HG02623 (cell line): ENCODE results near the gene SYT13.
"Not testable (repeated sequence)": the region's sequence is repeated elsewhere in the genome, so short reads cannot be mapped to it uniquely, and the experiment has no call there.

Experiments
- ATAC-seq: cut with Tn5 transposase; IDR thresholded peaks from one replicate; pipeline ENCODE4 v1.9.1; 2021; ENCODE audit warnings: moderate library complexity; ENCODE audit not compliant: unreplicated experiment

The SYT13 gene

DNA sequence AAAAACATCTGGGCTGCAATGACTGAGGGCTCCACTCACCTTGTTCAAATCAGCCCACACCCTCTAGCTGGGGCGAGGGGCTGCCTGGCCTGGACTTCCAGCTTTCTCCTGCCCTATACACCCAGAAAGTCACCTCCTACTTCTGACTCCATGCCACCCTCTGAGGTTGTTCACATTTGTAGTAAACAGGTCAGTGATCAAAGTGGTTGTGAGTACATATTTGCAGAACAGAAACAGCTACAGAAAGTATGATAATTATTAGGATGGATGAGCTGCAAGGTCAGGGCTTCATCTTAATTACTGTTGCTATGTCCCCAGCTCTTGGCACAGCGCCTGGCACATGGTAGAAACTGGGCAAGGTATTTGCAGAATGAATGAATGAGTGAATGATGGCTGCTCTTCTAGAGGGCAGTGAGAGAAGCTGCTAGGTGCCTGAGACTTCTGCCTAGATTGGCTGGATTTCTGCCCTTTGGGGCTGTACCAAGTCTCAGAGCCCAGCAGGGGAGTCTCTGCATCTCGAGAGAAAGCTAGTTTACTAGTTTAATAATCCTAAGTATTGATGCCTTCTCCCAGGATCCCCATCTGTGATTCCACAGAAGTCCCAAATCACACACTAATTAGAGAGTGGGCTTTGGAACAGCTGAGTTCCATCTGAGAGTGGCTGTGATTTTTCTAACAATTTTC is 36.0 kb downstream of the SYT13 start:
- no peak for ATAC-seq

DNA sequence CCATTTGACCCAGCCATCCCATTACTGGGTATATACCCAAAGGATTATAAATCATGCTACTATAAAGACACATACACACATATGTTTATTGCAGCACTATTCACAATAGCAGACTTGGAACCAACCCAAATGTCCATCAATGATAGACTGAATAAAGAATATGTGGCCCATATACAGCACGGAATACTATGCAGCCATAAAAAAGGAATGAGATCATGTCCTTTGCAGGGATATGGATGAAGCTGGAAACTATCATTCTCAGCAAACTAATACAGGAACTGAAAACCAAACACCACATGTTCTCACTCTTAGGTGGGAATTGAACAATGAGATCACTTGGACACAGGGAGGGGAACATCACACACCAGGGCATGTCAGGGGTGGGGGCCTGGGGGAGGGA is 36.8 kb downstream of the SYT13 start:
- not testable (repeated sequence) for ATAC-seq

DNA sequence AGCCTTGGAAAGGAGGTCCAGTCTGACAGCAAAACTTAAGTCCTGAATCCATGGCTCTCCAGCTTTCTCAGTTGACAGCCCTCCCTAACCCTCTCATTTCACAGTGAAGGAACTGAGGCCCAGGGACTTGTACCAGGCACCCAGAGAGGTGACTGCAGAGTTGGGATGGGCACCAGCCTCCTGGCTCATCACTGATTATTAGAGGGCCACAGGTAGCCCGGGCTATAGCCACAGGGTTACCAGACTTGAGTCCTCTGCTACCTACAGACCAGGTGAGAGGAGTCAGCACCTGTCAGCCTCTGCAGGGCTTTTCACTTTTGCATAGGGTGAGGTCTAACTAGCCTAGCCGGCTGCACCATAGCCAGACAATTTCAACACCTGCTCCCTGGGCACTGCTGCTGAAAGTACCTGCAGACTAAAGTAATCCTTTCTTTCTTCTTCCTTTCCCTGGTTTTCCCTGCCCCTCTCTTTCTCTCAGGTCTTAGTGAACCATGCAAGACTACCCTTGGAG is 37.6 kb downstream of the SYT13 start:
- ATAC-seq: no peak

DNA sequence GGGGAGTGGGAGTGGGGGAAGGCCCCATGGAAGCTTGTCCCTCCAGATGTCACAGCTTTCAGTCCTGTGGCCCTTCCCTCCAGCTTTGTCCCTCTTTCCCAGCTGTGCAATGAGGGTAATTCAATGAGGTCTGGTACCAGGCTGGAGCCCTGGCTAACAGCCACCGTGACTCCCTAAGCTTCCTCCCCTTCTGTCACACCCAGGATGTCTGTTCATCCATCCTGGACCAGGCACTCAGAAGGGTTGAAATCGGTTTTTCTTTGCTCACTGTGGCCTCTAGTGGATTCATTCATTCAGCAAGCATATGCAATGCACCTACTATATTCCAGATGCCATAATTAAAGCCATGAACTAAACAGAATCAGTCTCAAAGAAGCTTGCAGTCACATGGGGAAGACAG is 38.7 kb downstream of the SYT13 start:
- ATAC-seq: no peak

DNA sequence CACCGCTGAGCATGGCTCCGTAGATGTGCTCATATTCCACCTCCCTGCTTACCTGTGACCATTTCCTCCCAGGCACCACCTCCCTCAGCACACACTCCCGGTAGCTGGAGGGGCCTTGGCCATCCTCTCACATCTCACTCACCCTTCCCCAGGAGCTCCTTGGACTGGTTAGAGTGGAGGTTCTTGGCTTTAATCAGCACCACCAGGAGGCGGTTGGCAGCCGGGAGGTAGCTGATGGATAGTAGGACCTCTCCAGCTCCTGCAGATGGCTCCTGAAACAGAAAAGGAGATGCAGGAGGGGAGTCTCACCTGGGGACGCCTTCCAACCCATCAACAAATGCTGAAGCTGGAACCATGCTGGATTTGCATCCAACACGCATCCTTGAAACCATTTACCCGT is 39.9 kb downstream of the SYT13 start:
- no peak for ATAC-seq

DNA sequence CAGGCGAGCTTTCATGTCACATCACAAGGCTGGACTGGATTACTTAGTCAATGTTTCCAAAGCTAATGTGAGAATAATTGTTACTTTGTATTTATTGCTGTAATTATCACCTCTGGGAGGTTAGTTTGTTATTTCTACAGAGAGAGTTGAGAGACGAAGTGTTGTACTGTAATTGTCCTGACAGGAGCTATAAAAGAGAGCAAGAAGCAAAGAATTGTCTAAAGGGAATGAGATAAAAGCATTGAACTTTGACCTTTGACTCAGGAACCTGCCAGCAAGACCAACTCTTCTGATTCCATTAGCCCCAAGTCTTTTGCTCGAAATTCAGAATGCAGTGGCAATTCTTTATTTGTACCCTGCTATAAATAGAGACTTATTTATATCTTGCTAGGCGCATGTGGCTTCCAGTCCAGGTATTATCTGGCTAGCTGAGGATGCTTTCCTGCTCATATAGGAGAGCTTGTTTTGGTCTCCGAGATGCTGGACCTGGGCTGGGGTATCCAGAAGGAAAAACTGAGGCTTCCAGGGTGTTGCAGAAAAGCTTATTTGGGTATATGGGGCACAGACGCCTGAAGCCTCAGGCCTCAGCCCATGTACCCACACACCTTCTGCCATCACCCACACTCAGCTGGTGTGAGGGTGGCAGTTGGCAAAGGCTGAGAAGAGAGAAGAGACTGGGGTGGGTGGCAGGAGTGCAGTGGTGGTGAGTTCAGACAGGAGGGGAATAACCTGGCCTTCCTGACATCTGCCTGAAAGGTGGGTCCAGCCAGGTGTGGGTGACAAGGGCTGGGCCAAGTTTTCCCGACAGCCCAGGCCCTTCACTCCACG is 40.7 kb downstream of the SYT13 start:
- no peak for ATAC-seq

DNA sequence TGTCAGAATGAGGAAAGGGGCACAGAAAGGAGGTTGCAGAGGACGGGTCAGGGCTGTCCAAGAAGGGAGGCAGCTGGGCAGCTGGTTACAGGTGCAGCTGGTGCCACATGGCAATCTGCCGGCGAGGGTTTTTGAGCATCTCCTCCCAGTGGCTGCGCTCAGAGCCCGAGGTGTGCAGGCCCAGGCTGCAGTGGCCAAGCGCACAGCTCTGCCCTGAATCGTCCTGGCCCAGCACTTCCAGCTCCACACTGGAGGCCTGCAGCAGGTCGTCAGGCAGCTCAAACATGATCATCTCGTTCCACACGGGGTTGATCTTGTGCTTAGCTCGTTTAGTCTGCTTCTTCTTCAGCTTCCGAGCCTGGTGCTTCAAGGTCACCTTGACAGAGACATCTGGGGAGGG is 42.2 kb downstream of the SYT13 start:
- no peak for ATAC-seq

DNA sequence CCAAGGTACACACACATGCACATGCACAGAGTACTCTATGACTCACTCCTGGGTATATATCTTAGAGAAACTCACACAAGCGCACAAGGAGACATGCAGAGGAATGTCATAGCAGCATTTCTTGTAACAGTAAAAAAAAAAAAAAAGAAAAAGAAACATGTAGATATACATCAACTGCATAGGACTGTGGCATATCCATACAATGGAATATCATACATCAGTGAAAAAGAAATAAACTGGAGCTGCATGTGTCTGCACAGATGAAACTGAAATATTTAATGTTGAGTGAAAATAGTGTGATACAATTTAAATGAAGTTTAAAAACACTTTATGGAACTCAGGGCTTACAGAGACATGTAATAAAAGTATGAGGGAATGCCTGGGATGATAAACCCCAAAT is 46.4 kb downstream of the SYT13 start:
- no peak for ATAC-seq

DNA sequence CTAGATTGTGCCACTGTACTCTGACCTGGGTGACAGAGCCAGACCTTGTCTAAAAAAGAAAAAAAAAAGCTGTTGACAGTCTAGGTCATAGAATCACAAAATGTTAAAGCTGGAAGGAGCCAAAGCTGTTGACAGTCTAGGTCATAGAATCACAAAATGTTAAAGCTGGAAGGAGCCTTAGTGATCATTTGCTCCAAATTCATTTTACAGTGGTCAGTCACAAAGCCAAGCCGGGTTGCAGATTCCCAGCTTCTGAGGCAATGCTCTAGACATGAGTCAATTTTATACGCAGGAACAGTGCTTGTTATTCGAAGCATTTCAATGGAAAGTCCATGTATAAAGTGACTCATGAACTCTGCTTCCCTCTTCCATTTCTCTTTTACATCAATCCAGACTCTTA is 47.4 kb downstream of the SYT13 start:
- ATAC-seq: no peak

DNA sequence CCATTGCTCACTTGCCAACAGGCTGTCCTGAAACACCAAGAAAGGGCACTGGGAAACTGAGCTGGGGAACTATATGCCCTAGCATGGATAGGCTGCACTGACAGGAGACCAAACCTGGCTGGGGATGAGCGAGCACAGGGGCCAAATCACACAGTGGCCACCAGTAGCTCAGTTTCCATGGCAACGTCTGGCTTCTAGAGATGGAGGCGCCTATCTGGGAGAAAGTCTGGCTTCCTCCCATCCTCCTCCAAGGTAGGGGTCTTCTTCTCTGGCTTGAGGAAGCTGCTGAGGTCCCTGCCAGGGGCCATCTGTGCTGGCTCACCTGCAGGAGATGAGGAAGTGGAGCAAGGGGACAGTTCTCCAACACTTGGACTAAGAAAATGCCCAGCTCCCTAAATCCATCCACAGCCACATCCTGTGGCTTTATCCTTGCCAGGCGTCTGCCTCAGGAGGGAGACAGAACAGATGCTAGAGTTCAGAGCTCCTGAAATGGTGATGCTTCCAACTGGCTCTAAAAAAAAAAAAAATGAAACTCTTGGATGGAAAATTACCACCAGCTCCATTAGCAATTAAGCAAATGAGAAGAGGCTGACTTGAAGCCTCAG is 48.3 kb downstream of the SYT13 start:
- ATAC-seq: no peak

DNA sequence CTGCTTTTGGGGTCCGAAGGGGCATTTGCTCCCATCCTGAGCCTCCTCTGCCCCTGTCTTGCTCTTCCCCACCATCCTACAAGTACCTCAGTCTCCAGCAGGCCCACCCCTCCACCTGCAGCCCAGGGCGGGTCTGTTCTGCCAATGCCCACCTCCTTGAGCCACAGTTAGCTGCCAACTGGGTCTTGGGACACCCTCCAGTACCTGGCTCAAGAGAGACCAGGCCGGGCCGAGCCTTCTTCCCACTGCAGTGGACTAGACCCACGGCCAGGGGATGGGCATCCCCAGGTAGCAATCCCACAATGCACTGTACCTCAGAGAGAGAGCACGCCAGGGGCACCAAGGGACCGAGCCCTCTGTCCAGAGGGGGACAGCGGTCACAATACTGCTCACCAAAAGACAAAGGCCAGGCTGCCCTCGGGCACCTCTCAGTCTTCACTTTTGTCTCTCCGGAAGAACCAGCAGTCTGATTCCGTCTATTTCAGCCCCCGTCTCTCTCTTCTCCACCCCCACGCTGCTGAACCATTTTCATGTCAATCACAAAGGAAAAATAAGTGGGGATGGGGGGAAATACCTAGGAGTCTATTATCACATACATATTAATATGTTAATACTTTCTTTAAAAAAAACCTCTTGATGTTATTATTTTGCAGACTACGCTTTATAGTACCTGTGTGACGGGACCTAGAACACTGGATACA is 51.7 kb downstream of the SYT13 start:
- ATAC-seq: no peak

DNA sequence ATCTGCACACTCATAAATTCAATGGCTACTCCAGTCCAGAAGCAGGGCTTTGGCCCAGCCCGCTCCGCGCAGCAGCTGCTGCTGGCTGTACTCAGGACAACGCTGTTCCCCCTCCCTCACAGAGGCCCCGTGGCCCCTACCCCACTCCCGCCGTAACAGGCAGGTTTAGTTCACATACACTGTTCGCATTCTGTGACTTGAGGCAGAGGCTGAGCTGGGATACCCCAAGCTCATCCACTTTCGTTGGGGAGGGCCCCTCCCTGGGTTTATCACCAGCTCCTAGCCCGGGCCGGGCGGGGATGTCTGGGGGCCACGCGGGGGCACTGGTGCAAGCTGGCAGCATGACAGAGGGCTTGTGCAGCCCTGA is 52.4 kb downstream of the SYT13 start:
- ATAC-seq: no peak

DNA sequence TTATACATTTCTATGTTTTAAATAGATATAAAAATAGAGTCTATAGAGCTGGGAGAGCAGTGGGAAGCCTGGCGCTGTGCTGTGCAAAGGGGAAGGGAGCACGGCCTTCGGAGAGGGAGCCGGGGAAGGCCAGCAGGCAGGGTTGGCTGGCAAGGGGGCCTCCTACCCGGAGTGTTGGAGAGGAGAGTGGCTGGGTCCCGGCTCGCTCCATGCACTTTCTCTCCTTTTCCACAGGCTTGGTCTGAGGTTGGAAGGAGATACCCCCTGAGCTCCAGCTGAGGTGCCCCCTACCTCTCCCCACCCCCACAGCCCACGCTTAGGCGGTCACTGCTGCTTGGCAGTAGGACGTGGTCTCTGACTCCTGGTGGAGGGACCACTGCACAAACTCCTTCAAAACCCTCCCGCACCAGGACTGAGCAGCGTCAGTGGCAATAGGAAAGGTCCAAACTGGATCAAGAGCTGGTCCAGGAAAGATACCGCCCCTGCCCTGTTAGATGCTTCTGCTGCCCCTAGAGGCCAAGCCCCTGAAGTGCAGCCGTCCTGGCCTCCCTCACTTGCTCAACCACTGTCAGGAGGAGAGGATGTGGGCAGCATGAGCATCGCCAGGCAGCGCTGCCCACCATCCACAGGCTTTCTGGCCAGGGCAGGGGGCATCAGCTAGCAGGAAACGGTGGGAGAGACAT is 52.9 kb downstream of the SYT13 start:
- ATAC-seq: no peak

DNA sequence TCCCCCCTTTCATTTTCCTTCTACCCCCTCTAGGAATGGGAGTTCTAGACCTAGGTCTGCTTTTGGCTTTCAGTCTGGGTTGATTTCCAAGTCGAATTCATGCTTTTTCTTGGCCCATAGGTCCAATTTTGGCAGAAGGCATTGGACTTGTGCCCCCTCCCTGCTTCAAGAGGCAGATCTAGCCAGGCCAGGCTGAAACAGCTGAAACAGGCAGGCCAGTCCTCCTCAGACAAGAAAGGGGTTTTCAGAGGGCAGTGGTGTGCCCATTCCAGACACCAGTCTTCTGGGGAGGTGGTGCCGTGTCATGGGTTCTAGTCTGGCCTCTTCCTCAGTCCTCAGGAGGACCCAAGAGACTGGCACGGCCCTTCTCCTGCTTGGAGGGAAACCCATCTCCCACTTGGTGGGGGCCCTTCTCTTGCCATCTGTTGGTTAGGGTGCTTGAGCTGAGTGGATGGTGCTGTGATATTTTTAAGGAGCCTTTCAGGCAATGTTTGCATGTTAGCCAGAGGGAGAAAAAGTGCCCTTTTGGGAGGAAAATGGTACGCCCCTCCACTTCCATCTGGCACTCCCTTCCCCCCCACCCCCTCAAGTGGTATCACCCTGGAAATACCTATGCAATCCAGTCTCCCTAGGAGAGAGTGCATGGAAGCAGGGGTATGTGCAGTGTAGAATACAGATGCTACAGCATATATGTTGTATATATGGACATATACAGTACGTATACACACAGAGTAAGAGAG is 53.6 kb downstream of the SYT13 start:
- ATAC-seq: no peak

DNA sequence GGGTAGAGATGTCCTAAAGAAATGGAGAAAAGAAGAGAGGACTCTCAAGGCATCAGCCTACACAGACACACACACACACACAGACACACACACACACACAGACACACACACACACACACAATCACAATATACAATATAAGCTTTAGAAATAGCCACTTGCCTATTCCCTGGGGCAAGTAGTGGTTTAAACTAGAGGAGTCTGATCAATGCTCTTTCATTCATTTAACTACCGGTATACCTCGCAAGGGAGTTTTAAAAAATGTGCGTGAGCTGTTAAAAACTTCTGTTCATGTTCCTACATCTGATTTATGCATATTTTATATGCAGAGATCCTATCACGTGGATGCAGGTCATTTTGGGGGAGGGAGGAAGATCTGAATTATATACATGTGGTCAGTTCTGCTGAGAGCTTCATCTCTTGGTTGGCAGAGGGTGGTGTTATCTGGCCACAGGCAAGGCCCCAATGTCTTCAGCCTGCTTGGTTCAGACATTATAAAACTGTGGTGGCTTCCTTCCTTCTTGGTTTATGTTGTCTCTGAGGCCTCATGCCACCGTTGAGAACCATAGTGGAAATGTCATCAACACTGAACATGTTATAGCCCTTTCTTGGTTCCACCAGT is 56.6 kb downstream of the SYT13 start:
- ATAC-seq: no peak

DNA sequence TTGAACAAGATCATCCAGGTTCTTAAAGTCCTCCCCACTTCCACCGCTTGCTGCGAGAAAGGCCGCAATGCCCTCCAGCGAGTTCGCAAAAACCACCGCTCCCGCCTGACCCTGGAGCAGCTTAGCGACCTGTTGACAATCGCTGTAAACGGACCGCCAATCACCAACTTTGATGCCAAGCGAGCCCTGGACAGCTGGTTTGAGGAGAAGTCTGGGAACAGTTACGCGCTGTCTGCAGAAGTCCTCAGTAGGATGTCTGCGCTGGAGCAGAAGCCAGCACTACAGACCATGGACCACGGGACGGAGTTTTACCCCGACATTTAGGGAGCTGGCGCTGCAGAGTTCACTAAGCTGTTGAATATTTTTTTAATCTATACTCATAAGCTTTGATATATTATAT is 58.3 kb downstream of the SYT13 start:
- ATAC-seq: no peak

DNA sequence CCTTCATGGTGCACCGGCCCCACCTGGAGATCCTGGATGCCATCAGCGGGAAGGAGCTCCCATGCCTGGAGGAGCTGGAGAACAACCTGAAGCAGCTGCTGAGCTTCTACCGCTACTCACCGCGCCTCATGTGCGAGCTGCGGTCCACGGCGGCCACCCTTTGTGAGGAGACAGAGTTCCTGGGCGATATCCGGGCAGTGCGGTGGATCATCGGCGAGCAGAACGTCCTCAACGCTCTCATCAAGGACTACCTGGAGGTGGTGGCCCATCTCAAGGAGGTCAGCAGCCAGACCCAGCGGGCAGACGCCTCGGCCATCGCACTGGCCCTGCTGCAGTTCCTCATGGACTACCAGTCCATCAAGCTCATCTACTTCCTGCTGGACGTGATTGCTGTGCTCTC is 59.2 kb downstream of the SYT13 start:
- no peak for ATAC-seq

DNA sequence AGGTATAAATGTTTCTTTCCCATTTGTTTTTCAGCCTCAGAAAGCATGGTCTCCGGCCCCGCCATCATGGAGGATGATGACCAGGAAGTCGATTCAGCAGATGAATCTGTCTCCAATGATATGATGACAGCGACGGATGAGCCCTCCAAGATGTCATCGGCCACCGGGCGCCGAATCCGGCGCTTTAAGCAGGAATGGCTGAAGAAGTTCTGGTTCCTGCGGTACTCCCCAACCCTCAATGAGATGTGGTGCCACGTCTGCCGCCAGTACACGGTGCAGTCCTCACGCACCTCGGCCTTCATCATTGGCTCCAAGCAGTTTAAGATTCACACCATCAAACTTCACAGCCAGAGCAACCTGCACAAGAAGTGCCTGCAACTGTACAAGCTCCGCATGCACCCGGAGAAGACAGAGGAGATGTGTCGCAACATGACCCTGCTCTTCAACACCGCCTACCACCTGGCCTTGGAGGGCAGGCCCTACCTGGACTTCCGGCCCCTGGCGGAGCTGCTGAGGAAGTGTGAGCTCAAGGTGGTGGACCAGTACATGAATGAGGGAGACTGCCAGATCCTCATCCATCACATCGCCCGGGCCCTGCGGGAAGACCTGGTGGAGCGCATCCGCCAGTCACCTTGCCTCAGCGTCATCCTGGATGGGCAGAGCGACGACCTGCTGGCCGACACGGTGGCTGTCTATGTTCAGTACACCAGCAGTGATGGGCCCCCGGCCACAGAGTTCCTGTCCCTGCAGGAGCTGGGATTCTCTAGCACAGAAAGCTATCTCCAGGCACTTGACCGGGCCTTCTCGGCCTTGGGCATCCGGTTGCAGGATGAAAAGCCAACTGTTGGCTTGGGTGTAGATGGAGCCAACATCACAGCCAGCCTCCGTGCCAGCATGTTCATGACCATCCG is 59.9 kb downstream of the SYT13 start:
- no peak for ATAC-seq

DNA sequence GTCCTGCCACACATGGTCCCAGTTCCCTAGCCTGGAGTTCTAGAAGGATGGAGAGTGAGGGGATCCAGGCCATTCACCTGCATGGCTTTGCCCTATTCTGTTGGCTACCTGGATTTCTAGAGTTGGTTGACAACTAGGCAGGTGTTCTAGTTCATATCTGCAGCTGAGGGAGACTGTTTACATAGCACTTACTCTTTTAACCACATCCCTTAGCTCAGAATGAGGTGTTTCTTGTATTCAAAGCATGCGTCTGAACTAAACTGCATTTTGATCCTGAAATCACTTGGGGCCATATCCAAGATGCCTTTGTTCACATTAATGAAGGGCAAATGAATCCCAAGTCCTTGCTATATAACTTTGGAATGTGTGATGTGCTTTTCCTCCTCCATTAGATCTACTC is 60.9 kb downstream of the SYT13 start:
- no peak for ATAC-seq
